Ovary (tissue), 3 donors: ENCODE results near the gene C6orf47.

Experiments
- EP300 ChIP-seq: sonication (generic); formaldehyde crosslinking; IDR thresholded peaks from one replicate; pipeline ENCODE4 v1.6.1; 2017; ENCODE audit warnings: antibody characterized with exemption
- POLR2A ChIP-seq: fragments of 450-650 bp; IDR thresholded peaks from one replicate; pipeline ENCODE4 v1.6.1; 2017; ENCODE audit warnings: antibody characterized with exemption, mild to moderate bottlenecking, moderate library complexity
- TF ChIP-seq, protein P1 (sequence below), 3 donors: fragments of 450-650 bp in 2 of 3; fragments of 200-600 bp in 1 of 3; IDR thresholded peaks; one replicate each; pipeline versions ENCODE4 v1.5.1 to v1.8.0; 2016 to 2022; ENCODE audit warnings: antibody characterized with exemption in 3 of 3, mild to moderate bottlenecking in 1 of 3
- donor health status: DM: no; HTN: no; CAD: no.

DNA sequence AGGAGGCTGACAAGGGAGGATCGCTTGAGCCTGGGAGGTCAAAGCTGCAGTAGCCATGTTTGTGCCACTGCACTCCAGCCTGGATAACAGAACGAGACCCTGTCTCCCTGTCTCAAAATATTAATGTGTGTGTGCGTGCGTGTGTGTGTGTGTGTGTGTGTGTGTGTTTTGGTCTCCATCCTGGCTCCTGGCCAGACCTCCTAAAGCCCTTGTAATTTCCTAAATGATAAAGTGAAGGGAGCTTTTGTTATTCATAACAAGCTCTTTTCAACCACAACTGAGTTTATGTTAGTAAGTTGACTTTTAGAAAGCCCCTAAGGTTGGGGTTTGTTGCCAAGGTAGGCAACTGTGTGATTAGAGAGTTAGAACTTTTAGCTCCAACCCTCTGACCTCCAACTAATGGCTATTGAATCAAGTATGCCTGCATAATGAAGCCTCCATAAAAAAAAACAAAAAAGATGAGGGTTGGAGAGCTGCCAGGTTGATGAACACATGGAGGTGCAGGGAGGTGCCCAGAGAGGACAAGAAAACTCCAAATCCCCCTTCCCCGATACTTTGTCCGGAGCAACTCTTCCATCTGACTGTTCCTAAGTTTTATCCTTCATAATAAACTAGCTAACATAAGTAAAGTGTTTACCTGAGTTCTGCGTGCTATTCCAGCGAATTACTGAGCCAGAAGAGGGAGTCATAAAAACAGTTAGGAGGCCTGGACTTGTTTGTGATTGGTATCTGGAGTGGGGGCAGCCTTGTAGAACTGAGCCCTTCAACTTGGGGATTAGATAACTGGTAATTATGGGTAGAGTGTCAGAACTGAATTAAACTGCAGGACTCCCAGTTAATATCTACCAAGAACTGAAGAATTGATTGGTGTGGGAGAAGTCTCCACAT is 50.8 kb downstream of the C6orf47 start:
- TF ChIP-seq, protein P1, sequence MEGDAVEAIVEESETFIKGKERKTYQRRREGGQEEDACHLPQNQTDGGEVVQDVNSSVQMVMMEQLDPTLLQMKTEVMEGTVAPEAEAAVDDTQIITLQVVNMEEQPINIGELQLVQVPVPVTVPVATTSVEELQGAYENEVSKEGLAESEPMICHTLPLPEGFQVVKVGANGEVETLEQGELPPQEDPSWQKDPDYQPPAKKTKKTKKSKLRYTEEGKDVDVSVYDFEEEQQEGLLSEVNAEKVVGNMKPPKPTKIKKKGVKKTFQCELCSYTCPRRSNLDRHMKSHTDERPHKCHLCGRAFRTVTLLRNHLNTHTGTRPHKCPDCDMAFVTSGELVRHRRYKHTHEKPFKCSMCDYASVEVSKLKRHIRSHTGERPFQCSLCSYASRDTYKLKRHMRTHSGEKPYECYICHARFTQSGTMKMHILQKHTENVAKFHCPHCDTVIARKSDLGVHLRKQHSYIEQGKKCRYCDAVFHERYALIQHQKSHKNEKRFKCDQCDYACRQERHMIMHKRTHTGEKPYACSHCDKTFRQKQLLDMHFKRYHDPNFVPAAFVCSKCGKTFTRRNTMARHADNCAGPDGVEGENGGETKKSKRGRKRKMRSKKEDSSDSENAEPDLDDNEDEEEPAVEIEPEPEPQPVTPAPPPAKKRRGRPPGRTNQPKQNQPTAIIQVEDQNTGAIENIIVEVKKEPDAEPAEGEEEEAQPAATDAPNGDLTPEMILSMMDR (IDR thresholded peaks at IDR 0.05) = no peak
- TF ChIP-seq POLR2A (no peak), EP300 (no peak)
